Fibroblast of lung (primary cell): ENCODE measurements around the gene KRT38.

ENCODE experiments used
- CTCF ChIP-seq, 2 donors: IDR thresholded peaks in 1 of 2; conservative IDR thresholded peaks in 1 of 2; 1 replicate in 1 of 2; 2 replicates in 1 of 2; pipeline ENCODE4 v1.5.1; 2011 to 2012; ENCODE audit warnings: low read length in 2 of 2, control low read depth in 1 of 2, inconsistent platforms in 1 of 2, low read depth in 1 of 2, mild to moderate bottlenecking in 1 of 2
- EZH2 ChIP-seq: IDR thresholded peaks from 2 replicates; pipeline ENCODE4 v1.5.1; 2012; ENCODE audit warnings: low read length, control low read depth, mild to moderate bottlenecking; ENCODE audit errors: missing control alignments

GRCh38 chr17:41406205-41406604 is 34.6 kb downstream of the KRT38 start:
- TF ChIP-seq CTCF (conservative IDR thresholded peaks at IDR 0.05 in 1 of 2, IDR thresholded peaks at IDR 0.05 in 1 of 2; ENCODE audit: low read depth in 1 of 2, low read length in 2 of 2) (no peak), EZH2 (no peak)
